HFF-Myc (cell line): ENCODE results near the gene VPS13D.

Experiments
- DNase-seq: peaks from one replicate; pipeline ENCODE4 v3.0.0-alpha.2; 2011; ENCODE audit warnings: low read depth; ENCODE audit errors: extremely low read depth
- H3K4me3 ChIP-seq: replicated peaks from 2 replicates; pipeline ENCODE4 v1.5.1; 2011; ENCODE audit warnings: low read depth, mild to moderate bottlenecking, control low read depth, low read length
- CTCF ChIP-seq: IDR thresholded peaks from 2 replicates; pipeline ENCODE4 v1.5.1; 2012; ENCODE audit warnings: mild to moderate bottlenecking, low read depth, low read length, control low read depth; ENCODE audit errors: missing control alignments

The VPS13D gene

GRCh38 chr1:12375133-12375829 is 145.5 kb downstream of the VPS13D start:
- TF ChIP-seq CTCF: no peak
- no peak for DNase-seq

GRCh38 chr1:12376236-12377045 is 146.6 kb downstream of the VPS13D start:
- H3K4me3 ChIP-seq: no peak overlapping the region
- DNase-seq: no peak
- no peak for TF ChIP-seq CTCF

More at GRCh38 chr1:12375133-12375829, 145.5 kb downstream of the VPS13D start:
- H3K4me3 ChIP-seq: no peak overlapping the region

- no peak overlapping the region for H3K4me3 ChIP-seq
- TF ChIP-seq CTCF: no peak
- no peak for DNase-seq
Measured at GRCh38 chr1:12380326-12381249, 150.8 kb downstream of the VPS13D start.

- TF ChIP-seq CTCF: no peak
- DNase-seq: no peak
- no peak overlapping the region for H3K4me3 ChIP-seq
Measured at GRCh38 chr1:12383001-12383400, 153.2 kb downstream of the VPS13D start.

- TF ChIP-seq CTCF: no peak
- no peak for DNase-seq
- no peak overlapping the region for H3K4me3 ChIP-seq
Measured at GRCh38 chr1:12383786-12384185, 154.0 kb downstream of the VPS13D start.

- no peak for DNase-seq
- no peak overlapping the region for H3K4me3 ChIP-seq
- TF ChIP-seq CTCF: no peak
Measured at GRCh38 chr1:12384836-12385456, 155.1 kb downstream of the VPS13D start.
